Measurements from ENCODE around the gene XPO6. TPM values are rescaled to one million over a fixed set of nuclear protein-coding genes. Genes with fewer than 3 reads are reported as not detected.

Gene XPO6
- total RNA-seq, 1 experiment from 2014 or later = 106 TPM

GRCh38 chr16:28204622-28205021, 7.1 kb downstream of the XPO6 start:
- POLR2A ChIA-PET (ENCODE audit: unreplicated experiment) = no interaction called here
- Histone ChIP-seq H3K9me3 (ENCODE audit: low read length) (no peaks in the 10 kb centered on the region), H3K36me3 (ENCODE audit: low read depth, low read length) (peaks cover 42% of the 10 kb centered on the region), H3K27me3 (ENCODE audit: low read length) (no peaks in the 10 kb centered on the region), H2AFZ (ENCODE audit: low read length) (no peak overlapping the region), H3K4me1 (ENCODE audit: insufficient read depth, low read length) (peaks cover 17% of the 10 kb centered on the region), H3K9me2 (replicated peaks; ENCODE audit: low read length) (no peaks in the 10 kb centered on the region), H3F3A (ENCODE audit: low read length, unreplicated experiment) (no peaks in the 10 kb centered on the region), H3K27ac (ENCODE audit: low read length) (no peak overlapping the region), H4K20me1 (ENCODE audit: low read length) (peaks cover 40% of the 10 kb centered on the region), H3K4me3 (ENCODE audit: low read length) (no peak overlapping the region), H3K9ac (ENCODE audit: low read length) (no peak overlapping the region), H3K79me2 (ENCODE audit: low read length) (peaks cover 98% of the 10 kb centered on the region), H3K4me2 (ENCODE audit: low read length) (no peak overlapping the region)
- no peak for TF ChIP-seq EZH2phosphoT487 (IDR thresholded peaks at IDR 0.05; ENCODE audit: borderline replicate concordance, low read length)
- no peak for TF ChIP-seq EZH2 (IDR thresholded peaks at IDR 0.05; ENCODE audit: low read length, unreplicated experiment)
- TF ChIP-seq CTCF (conservative IDR thresholded peaks at IDR 0.05; ENCODE audit: low read depth, low read length) = no peak
- ATAC-seq (no peak), DNase-seq (no peak)
- intact Hi-C loops (cut with micrococcal nuclease) = no loop called here
- BruUV-seq (replicated peaks) = no TSS peak
- CTCF ChIA-PET = no interaction called here

- no TSS peak for BruUV-seq (replicated peaks)
- H3K4me3 ChIP-seq (ENCODE audit: low read length) = no peak overlapping the region
- H4K20me1 ChIP-seq (ENCODE audit: low read length) = peaks cover 40% of the 10 kb centered on the region
- H3K9ac ChIP-seq (ENCODE audit: low read length) = no peak overlapping the region
- H3K9me2 ChIP-seq (replicated peaks; ENCODE audit: low read length) = no peaks in the 10 kb centered on the region
- ATAC-seq = no peak
- peaks cover 42% of the 10 kb centered on the region for H3K36me3 ChIP-seq (ENCODE audit: low read depth, low read length)
- H3K27me3 ChIP-seq (ENCODE audit: low read length) = no peaks in the 10 kb centered on the region
- intact Hi-C loops (cut with micrococcal nuclease) = no loop called here
- H3K79me2 ChIP-seq (ENCODE audit: low read length) = peaks cover 95% of the 10 kb centered on the region
- no peaks in the 10 kb centered on the region for H3F3A ChIP-seq (ENCODE audit: low read length, unreplicated experiment)
- TF ChIP-seq EZH2 (IDR thresholded peaks at IDR 0.05; ENCODE audit: low read length, unreplicated experiment) (no peak), EZH2phosphoT487 (IDR thresholded peaks at IDR 0.05; ENCODE audit: borderline replicate concordance, low read length) (no peak), CTCF (conservative IDR thresholded peaks at IDR 0.05; ENCODE audit: low read depth, low read length) (no peak)
- DNase-seq = no peak
- no peak overlapping the region for H3K27ac ChIP-seq (ENCODE audit: low read length)
- H3K4me1 ChIP-seq (ENCODE audit: insufficient read depth, low read length) = peaks cover 17% of the 10 kb centered on the region
- no peak overlapping the region for H2AFZ ChIP-seq (ENCODE audit: low read length)
- H3K9me3 ChIP-seq (ENCODE audit: low read length) = no peaks in the 10 kb centered on the region
- ChIA-PET POLR2A (ENCODE audit: unreplicated experiment) (no interaction called here), CTCF (no interaction called here)
- no peak overlapping the region for H3K4me2 ChIP-seq (ENCODE audit: low read length)
Observed at GRCh38 chr16:28204204-28204603, 7.6 kb downstream of the XPO6 start.

- Histone ChIP-seq H3K9ac (ENCODE audit: low read length) (no peak overlapping the region), H3K79me2 (ENCODE audit: low read length) (peaks cover 90% of the 10 kb centered on the region), H3K9me2 (replicated peaks; ENCODE audit: low read length) (no peaks in the 10 kb centered on the region), H3K36me3 (ENCODE audit: low read depth, low read length) (peaks cover 30% of the 10 kb centered on the region), H3K9me3 (ENCODE audit: low read length) (no peaks in the 10 kb centered on the region), H3K4me3 (ENCODE audit: low read length) (no peak overlapping the region), H3K27ac (ENCODE audit: low read length) (no peak overlapping the region), H4K20me1 (ENCODE audit: low read length) (peaks cover 21% of the 10 kb centered on the region), H2AFZ (ENCODE audit: low read length) (no peak overlapping the region), H3F3A (ENCODE audit: low read length, unreplicated experiment) (no peaks in the 10 kb centered on the region), H3K4me1 (ENCODE audit: insufficient read depth, low read length) (no peaks in the 10 kb centered on the region), H3K4me2 (ENCODE audit: low read length) (no peak overlapping the region), H3K27me3 (ENCODE audit: low read length) (no peaks in the 10 kb centered on the region)
- no TSS peak for BruUV-seq (replicated peaks)
- no peak for TF ChIP-seq EZH2phosphoT487 (IDR thresholded peaks at IDR 0.05; ENCODE audit: borderline replicate concordance, low read length)
- TF ChIP-seq EZH2 (IDR thresholded peaks at IDR 0.05; ENCODE audit: low read length, unreplicated experiment) = no peak
- peak; percentile 23; the same call in 1 of the 2 replicates for TF ChIP-seq CTCF (conservative IDR thresholded peaks at IDR 0.05; ENCODE audit: low read depth, low read length)
- DNase-seq (no peak), ATAC-seq (no peak)
- CTCF ChIA-PET = interaction anchor here (0.5 kb wide), 1 partner anchor 281 kb away, joined by 3 read pairs; no protein-coding TSS in a partner anchor
- POLR2A ChIA-PET (ENCODE audit: unreplicated experiment) = no interaction called here
- intact Hi-C loops (cut with micrococcal nuclease) = no loop called here
Observed at GRCh38 chr16:28202147-28202746, 9.5 kb downstream of the XPO6 start.

All from PC-3 (cell line).